Measurements from ENCODE around the gene FYN.

The FYN gene

DNA sequence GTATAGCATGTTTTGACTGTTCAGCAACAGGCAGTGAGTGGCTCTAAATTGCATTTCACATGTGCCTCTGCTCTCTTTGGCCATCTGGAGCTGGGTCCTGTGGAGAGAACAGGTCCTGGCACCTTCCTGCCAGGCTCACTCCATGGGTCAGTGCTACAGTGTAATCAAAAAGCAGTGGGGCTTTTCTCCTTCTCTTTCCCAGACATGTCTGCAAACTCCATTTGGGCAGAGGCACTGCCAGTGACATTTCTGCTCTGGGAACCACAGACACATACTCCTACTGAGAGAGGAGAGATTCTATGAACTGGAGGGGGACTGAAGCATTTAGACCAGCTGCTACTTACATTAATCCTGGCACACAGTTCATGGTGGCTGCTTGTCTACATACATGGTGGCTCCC lies 199.3 kb downstream of the FYN start:
- no peak for DNase-seq

DNA sequence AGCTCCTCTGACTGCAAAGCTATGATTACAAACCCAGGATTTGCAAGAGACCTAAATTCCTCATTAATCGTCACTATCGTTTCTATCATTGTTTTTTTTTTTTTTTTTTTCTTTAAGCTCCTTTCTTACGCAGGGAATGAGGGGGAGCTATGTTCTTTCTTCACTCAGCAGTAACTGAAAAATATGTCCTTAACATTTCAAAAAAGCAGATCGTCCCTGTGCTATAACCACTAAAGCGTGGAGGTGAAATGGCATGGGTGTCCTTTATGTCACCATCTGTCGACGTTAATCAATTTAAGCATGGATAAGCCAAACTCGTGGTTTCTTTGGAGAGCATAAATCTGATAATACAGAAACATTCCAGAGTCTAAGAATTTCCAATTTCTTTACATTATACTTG lies 199.7 kb downstream of the FYN start:
- DNase-seq, result no peak

DNA sequence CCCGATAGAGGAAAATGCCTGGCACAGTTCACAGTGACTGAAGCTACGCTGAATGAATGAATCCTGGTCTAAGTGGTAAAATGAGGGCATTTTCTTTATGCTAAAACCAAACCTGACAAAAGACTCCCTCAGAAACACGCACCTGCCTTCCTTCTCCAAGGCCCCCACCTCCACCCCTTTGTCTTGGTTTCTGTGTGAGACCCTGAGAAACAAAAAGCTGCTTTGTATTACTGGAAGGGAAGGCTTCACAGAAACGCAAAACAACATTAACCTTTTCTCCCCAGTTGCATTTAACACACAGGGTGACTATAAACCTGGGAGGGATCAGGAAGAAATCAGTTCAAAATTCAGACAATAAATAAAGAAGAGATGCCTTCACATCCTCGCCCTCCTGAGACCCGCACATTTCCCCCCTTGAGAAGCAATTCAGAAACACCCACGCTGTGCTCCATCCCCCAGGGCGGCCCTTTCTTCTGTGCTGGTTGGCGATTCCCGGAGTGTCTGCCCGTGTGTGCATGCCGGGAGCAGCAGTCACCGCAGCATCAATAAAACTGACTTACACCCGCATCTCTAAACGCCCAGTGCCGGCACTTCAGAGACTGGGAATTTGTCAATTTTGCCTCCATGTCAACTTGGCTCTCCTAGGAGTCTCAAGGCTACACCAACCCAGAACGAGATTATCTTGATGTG lies 200.3 kb downstream of the FYN start:
- DNase-seq, result no peak

DNA sequence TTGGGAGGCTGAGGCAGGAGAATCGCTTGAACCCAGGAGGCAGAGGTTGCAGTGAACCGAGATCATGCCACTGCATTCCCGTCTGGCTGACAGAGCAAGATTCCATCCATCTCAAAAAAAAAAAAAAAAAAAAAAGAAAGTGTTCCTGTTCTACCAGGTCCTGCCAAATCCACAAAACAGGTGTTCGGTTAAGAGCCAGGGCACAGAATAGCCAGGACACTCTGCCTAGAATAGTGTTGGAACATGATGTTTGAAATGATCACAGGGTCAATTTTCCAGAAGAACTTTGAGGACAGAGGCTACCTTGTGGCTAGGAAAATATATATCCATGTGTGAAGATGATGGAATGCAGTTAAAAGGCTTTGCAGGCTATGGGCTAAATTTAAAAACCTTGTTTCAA lies 203.9 kb downstream of the FYN start:
- no peak for DNase-seq

DNA sequence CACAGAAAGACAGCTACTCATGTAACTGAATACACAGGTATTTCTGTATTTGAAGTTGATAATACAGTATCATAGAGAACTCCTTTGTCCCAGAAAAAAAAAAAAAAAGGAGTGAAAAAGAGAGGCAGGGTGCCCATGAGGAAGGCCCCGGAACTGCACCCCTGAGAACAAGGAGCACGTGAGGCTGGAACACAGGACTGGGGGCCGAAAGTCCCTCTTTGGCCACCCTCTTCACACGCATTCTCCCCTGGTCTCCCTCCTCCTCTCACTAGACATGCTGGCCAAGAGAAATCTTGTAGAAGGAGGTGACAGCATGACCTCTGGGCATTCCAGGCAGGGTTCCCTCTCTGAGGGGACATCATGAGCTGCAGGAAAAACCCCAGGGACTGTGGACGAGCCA lies 204.8 kb downstream of the FYN start:
- DNase-seq, result no peak

DNA sequence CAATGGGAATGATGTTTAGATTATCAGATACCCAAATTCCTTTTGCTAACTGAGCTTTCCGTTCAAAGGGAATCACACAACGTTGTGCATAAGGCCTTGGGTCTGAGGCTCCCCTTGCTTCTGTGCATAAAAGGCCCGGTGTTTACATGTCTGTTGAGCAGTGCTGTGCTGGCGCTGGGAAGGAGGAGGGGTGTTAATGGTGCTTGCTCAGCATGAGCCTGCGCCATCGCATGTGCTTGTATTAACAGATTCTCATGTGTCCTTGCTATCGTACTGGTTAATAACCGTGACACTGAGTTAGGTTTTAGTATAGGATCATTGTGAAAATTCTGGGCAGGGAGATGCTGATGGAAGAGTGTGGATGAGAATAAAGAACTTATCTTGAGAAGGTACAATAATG lies 205.3 kb downstream of the FYN start:
- no peak for DNase-seq

DNA sequence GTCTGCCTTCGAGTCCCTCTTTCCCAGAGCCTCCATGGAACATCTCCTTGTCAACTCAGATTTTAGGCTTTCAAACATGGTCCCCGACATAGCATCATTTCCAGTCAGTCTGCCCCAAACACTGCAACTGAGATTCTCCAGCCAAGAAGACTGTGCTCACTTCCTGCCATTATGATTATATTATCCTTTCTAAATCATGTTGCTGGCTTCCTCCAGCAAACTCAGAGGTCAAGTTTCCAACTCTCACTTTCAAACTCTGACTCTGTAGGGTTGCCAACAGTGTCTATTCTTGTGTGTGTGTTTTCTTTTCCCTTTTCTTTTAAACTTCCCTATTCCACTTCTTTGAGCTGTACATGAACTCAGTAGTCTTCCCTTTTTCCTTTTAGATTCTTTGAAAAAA lies 206.4 kb downstream of the FYN start:
- no peak for DNase-seq

DNA sequence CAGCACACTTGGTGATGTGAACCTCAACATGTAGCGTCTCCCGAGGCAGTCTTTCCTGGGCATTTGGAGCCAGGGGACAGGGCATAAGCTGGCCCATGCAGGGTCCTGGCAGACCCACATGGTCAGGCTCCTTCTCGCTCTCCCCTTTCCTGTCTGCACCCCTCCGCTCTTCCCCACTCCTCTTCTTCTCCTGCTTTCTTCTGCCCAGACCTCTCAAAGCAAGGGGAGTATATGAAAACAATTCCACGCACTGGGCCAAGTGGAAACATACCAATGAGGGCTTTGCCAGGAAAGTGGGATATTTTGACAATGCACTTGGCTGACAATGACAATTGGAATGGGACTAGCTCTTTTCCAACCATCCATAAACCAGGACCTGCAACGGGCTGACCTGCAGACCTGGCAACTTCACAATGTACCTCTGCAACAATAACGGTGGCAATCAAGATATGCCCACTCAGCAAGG lies 208.7 kb downstream of the FYN start:
- DNase-seq, result no peak

DNA sequence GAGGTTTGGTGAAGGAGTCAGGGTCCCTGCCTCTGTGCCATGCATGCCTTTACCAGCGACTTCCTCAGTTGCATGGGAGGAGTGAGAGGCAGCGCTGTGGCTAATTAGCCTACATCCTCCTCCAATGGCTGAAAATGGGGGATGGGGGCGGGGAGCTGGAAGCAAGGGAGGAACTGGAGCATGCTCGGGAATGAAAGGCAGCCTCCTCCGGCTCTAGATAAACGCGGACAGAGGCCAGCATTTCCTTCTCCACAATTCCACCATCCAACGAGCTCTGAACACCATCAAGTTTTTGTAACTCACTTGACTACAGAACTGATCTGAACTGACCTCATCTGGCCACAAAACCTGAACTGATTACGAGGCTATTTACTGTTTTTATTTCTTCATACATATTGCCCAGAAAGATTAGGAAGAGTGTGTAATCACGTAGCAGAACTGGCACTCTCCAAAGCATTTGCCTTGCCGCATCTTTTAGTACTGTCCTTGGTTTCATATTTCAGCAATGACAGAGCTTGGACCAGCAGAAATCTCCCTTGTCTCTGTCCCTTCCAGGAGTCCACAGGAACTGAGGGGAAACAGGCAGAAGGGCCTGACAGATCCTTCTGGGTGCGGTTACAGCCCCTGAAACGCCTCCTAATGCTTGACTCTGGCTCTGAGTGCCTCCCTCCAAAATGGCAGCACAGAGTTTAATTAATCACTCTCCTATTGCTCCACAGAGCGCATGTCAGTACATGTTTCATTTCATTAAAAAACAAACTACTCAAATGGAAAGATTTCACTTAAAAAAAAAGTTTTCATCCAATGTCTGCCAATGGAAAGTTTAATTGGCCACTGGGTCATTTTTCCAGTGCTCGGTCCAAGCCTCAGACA lies 209.3 kb downstream of the FYN start:
- DNase-seq, result no peak

DNA sequence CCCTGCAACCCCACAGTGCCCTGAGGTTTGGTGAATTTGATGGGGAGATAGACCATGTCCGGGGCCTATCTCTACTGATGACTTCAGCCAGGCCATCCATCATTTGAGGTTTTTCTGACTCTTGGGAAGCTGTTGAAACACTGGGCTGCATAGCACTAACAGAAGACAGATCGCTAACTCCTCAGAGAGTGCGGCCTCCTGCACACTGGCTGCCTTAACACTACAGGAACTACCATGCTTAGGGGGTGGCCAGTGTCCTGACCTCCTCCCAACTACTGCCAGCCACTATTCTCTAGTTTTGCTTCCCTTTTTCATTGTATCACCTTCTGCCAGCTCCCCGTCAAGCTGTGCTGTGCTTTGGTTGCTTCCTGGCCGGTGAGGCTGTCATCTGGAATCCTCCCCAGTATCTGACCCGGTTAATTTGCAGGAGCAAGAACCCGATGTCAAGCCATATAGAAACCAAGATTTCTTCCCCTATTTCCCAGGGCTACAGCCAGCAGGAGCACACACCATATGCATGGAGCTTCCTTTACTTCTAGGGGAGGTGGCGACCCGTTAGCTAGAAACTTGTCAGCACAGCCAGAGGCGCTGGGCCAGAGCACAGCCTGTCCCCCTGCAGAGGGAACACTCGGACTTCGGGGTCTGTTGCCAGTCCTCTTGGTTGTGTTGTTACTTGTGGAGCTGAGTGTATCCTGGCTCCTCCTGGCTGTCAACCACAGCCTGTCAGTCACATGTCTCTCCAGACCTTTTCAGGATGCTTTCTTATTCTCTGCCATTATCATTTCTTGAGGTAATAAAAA lies 210.3 kb downstream of the FYN start:
- no peak for DNase-seq

DNA sequence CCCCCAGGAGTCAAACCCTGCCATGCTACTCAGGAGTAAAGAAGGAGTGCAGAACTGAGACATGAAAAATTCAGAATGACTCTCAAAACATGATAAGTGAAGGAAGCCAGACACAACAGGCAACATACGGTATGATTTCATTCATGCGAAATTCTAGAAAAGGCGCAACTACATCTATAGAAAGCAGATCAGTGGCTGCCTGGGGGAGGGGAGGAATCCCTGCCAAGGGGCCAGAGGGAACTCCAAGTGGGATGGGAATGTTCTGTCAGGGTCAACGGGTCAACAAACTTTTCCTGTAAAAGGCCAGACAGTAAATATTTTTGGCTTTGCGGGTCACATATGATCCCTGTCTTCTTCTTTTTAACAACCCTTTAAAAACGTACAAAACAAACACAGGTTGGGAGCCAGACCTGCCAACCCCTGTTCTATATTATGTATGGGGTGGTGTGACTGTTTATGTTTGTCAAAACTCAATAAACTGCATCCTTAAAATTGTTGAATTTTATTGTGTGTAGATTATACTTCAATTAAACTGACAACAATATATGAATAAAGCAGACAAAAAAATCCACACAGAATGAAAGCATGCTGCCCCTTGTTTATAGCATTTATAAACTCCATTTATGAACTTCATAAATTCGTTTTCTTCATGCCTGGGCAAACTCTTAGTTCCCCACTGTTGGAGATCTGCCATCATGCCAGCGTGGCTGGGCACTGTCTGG lies 211.0 kb downstream of the FYN start:
- no peak for DNase-seq

DNA sequence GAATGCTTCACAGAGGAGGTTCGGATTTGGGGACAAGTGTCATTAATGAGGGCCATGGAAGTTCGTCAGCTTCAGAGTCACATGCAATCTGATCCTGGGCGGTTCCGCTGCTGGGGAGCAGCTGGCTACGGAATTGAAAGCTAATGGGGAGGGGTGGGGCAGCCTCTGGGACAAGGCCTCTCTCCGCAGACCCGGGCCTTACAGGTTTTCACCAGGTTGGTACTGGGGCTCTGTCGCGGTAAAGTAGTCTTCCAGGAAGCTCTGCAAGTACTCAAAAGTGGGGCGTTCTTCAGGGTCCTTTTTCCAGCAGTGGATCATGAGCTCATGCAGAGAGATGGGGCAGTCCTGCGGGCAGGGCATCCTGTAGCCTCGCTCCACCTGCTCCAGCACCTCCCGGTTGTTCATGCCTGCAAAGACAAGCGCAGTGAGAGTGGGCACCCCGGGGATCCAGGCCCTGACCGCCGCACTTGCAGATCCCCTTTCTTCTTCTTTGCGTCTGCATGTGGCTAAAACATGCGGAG lies 211.7 kb downstream of the FYN start:
- DNase-seq, result no peak

DNA sequence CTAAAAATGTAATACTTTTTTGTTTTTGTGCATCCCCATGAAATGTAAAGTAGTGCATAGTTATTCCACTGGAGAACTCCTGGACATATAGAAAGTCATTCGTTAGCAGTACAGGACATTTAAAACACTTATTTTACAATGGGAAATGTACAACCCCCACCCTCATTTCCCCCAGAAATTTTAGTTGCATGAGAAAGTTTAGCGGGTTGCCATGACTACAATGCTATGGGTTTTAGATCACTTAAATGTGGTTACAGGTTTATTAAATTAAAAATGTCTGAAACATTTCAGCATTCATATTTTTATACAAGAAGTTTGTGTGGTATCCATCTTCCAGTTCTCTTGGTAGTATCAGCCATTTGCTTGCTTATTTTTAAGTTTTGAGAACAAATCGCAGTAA lies 212.7 kb downstream of the FYN start:
- no peak for DNase-seq

DNA sequence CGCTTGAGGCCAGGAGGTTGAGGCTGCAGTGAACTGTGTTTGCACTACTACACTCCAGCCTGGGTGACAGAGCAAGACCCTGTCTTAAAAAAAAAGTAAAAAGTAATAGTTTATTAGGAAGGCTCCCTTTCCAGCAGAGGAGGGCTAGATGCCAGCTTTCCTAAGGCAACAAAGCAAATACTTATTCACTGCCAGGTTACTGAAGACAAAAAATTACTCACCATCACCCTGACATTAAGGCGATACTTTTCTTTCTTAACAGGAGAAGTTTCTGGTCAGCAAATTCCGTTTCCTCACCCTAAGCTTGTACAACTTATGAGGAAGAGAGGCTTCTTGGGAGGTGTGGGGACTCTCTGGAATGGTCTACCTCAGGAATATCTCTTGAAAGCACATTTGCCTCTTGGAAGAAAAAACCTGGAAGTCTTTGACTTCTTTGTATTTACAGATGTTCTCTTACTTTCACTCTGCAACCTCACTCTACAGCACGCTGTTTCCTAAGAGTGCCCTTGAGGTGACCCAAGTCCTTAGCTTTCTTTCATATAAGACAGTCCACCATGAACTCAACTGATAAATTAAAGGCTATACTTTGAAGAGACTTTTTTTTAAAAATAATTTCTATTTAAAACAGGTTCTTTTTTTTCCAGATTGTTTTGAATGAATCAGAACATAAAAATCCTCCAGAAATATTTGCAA lies 214.6 kb downstream of the FYN start:
- no peak for DNase-seq

DNA sequence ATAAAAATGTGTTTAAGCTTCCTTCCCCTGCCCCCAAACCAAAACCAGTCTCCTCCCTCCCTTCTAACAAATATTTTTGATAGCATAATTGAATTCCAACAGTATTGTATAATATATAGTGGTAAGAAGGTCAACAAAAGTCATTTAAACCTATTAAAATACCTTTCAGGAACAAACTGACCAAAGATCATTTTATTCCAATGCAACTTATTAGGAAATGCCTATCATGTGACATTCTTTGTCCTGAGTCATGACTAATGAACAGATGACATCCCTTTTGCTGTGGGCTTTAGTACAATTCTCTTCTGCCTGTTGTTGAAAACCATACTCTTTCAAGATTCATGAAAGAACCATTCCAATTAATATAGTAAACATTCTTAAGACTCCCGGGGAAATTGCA lies 216.1 kb downstream of the FYN start:
- no peak for DNase-seq

DNA sequence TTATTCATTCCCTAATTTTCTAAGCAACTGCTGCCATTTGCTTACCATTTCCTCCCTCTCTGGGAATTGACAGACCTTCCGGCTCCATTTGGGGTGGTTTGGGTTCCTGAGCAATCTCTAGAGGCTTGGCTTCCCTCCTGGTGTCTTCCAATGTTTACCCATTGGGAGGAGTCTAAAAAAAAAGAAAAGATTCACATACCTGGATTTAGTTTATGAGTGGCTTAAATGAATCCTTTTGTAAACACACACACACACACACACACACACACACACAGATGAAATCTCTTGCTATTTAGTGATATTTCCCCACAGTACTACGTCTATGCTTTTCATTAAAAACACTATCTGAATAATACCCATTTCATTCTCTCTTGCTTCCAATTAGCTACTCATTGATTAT lies 219.3 kb downstream of the FYN start:
- DNase-seq, result no peak

DNA sequence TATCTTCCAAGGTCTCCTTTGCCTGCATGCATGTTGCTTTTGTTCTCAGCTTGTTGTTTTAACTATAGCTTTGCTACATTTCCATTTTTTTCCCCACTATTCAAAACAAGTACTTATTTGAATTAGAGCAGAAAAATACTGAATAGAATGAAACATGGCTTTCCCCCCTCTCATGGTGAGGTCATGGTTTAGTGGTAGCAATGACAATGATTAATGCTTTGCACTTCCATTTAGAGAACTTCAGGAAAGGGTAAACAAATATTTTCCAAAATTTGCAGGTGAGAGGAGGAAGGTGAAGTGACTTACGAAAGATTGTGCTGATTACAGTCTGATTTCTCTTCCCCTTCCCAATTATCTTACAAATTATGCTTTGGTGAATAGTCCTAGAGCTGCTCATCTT lies 219.8 kb downstream of the FYN start:
- no peak for DNase-seq

DNA sequence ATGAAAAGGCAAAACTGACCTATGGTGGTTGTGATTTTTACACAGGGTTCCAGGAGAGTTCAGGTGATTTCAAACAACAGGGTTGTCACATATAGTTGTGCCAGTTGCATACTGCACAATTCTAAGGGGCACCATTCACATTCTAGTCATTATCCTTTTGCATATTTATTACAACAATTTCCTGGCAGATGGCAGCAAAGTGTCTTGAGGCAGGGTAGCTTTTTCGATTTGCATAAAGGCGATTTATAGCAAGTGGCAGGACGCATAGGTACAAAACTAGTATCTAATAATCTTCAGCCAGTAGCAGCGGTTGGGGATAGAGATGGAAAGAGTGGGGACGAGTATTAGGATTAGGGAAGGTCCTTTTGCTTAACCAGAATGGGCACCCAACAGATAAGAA lies 221.1 kb downstream of the FYN start:
- DNase-seq, result no peak

DNA sequence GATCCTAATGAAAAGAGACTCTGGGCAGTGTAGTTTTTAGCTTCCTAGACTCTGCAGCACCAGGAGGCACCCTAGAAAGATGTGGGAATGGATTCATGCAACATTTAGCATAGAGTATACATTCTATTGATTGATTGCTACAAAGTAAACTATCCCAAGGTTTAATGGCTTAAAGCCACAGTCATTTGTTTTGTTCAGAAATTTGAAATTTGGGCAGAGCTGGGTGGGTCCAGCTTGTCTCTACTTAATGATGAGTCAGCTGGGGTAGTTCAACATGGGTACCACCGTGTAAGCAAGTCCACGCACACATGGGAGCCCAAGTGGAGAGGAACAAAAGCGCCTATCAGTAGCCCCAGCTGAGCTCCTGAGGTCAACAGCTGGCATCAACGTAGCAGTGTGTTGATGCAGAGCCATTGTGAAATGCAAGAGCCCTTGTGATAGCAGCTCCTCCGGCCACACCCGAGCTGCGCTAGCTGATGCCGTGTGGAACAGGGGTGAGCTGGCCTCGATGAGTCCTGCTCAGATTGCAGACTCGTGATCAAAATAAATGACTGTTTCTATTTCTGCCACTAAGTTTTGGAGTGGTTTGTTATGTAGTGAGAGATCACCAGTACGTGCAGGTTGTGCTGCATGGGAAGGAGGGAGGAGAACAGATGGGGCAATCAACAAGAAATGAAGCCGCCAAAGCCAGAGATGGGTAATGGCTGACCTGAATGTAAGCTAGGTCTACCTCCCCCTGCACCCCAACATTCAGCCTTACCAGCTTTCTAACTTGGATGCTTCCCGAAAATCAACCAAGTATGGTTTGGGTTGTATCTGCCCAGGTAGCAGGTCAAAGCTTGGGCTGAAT lies 221.8 kb downstream of the FYN start:
- no peak for DNase-seq

DNA sequence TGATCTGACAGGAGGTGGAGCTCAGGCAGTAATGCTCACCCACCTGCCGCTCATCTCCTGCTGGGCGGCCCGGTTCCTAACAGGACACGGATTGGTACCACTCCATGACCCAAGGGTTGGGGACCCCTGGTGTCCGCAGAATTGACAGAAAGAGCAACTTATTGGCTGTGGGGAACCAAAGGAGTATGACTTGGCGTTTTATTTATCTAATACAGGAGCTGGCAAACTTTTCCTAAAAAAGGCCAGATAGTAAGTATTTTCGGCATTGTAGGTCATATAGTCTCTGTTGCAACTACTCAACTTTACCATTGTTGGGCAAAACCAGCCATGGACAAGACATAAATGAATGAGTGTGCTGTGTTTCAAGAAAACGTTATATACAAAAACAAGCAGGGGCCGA lies 223.2 kb downstream of the FYN start:
- no peak for DNase-seq

DNA sequence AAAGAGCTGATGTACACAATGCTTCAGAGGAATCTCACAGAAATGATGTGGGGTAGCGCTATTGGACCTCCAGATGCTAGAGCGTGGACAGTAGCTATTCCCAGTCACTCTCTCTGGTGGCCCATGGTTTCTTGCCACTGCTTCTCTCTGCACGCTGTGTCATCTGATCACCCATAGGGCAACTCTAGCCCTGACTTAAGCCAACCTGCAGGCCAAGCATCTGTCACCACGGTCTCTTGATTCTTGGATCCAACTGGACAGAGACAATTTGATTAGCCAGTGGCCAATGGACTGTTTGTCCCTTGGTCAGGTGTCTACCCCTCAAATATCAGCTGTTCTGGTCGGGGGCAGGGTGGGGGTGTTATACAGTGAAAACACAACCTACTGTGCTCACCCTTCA lies 225.2 kb downstream of the FYN start:
- DNase-seq, result no peak
